ENCODE measurements around the gene CCR8.

DNA sequence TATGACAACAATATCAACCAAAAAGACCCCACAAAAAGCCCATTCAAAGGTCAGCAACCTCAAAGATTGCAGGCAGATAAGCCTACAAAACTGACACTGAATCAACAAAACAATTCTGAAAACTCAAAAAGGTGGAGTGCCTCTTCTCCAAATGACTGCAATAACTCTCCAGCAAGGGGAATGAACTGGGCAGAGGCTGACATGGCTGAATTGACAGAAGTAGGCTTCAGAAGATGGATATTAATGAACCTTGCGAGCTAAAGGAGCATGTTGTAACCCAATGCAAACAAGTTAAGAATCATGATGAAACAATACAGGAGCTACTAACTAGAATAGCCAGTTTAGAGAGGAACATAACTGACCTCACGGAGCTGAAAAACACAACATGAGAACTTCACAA is 33.3 kb downstream of the CCR8 start:
- TF ChIP-seq, protein P1, sequence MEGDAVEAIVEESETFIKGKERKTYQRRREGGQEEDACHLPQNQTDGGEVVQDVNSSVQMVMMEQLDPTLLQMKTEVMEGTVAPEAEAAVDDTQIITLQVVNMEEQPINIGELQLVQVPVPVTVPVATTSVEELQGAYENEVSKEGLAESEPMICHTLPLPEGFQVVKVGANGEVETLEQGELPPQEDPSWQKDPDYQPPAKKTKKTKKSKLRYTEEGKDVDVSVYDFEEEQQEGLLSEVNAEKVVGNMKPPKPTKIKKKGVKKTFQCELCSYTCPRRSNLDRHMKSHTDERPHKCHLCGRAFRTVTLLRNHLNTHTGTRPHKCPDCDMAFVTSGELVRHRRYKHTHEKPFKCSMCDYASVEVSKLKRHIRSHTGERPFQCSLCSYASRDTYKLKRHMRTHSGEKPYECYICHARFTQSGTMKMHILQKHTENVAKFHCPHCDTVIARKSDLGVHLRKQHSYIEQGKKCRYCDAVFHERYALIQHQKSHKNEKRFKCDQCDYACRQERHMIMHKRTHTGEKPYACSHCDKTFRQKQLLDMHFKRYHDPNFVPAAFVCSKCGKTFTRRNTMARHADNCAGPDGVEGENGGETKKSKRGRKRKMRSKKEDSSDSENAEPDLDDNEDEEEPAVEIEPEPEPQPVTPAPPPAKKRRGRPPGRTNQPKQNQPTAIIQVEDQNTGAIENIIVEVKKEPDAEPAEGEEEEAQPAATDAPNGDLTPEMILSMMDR (IDR thresholded peaks at IDR 0.05) = no peak
- no peak for TF ChIP-seq POLR2A (IDR thresholded peaks at IDR 0.05)
- peak in 1 of 4 donors; percentile 44 for TF ChIP-seq EP300 (IDR thresholded peaks at IDR 0.05)
- TF ChIP-seq POLR2AphosphoS5 (IDR thresholded peaks at IDR 0.05) = no peak
